M059J (cell line): ENCODE measurements around the gene IPCEF1. TPM values are rescaled to one million over a fixed set of nuclear protein-coding genes. Genes with fewer than 3 reads are reported as not detected.
"Not testable (repeated sequence)": the region's sequence is repeated elsewhere in the genome, so short reads cannot be mapped to it uniquely, and the experiment has no call there.

ENCODE experiments used
- DNase-seq: peaks from one replicate; pipeline ENCODE4 v3.0.0-alpha.2; 2012; ENCODE audit warnings: low read depth
- total RNA-seq: library from RNA; depleted of rRNA; stranded (reverse); fragments of >200 nt; shearing (Covaris generic); gene quantifications from 2 replicates; pipeline ENCODE4 v1.2.3, GENCODE V29; 2014

Gene IPCEF1
- total RNA-seq, 1 experiment from 2014 or later: 1.6 TPM

- DNase-seq: no peak
These were observed 133.3 kb downstream of the IPCEF1 start for GRCh38 chr6:154223296-154223695.

DNA sequence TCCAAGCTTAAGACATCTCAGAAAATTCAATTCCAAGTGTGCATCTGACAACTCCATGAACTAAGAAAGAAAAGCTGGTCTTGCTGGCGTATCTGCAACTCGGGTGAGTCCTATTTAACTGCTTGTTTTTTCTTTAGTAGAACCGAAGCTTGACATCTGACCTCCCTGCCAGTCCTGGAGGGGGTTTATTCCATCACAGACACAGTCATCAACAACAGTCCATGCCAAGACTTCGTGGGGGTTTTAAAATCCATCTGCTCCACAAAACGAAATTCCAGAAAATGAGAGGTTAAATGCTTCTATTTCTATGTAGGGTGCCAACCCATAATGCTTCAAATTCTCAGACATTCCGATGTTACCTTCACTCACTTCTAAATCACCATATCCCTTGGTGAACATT is 133.9 kb downstream of the IPCEF1 start:
- DNase-seq: peak; percentile 17

GRCh38 chr6:154219250-154219649 is 137.4 kb downstream of the IPCEF1 start:
- no peak for DNase-seq

DNA sequence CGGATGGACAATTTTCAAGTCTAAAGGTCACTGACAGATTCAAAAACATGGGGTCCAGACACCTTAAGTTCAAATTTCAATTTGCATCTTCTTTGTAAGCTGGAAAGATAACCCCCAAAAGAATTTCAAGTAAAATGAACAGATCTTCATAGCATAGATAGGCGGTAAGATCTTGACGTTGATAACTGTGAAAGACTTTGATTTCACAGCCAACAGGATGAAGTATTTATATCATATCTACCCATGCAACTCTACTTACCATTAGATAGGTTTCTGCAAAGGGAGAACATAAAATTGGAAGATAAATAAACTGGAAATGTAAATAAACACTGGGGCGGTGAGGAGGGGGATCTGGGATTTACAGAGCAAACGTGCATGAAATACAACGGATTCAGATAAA is 137.8 kb downstream of the IPCEF1 start:
- DNase-seq: no peak

GRCh38 chr6:154218301-154218700 is 138.3 kb downstream of the IPCEF1 start:
- DNase-seq: no peak

- no peak for DNase-seq
These were observed 142.8 kb downstream of the IPCEF1 start for GRCh38 chr6:154213782-154214181.

DNA sequence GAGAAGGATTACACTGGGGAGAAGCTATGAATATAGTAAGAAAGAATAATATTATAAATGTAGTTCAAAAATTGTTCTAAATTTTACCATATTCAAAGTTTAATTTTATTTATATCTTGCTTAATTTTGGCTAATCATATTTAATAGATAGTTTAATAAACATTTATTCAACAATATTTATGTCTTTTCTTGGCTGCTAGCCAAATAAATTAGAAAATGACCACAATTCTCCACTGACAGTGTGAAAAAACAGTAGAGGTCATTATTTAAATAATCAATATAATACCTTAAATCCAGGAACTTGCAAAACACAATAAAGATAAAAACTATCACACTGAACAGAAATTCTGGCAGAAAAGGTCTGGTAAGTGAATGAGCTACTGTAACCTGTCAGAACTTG is 145.9 kb downstream of the IPCEF1 start:
- no peak for DNase-seq

DNA sequence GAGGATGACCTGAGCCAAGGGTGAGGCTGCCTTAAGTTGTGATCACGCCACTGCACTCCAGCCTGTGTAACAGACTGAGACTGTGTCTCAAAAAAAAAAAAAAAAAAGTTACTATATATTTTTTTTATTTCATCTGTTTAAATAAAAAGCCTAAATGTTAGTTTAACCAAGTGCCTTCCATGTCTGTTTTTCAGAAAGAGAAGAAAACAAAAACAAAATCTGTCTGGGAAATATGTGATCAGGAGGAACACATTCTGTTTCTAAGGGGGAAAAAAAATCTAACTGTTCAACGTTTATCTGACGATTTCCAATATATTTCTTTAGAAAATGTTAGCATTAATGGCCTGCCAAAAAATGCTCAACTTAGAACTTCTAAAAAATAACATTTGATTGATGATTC is 147.0 kb downstream of the IPCEF1 start:
- DNase-seq: no peak

GRCh38 chr6:154206996-154207395 is 149.6 kb downstream of the IPCEF1 start:
- no peak for DNase-seq

DNA sequence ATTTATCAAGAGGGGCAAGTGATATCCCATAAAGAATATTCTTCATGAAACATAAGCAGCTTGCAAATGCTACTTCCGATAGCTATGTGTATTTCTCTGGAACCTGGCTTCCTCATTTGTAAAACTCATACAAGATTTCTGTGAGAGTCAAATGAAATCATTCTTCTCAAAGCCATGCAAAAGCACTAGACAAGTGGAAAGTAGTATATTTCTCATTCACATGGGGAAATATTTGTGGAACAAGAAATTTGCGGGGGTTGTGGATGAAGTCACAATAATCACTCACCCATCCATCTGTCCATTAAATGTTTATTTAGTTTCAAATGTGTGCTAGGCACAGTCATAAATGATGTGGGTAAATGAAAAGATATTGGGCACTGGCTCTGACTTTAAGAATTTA is 150.5 kb downstream of the IPCEF1 start:
- no peak for DNase-seq

GRCh38 chr6:154202958-154203357 is 153.6 kb downstream of the IPCEF1 start:
- DNase-seq: no peak

DNA sequence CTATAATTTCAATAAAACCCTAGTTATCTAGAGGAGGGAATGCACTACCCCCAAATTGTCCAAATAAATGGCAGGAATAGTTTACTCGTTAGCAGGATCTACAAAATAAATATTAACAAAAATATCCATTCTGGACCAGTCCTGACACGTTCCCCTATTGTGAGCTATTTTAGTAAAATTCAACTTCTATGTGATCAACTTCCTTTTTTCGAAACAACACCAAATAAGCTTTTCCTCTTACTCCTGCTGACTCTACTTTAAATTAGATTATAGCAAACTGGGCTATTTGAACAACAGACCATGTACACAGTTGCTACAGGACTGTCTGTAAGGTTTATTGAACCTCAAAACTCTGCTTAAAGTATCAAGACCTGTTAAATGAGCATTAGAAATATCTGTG is 154.3 kb downstream of the IPCEF1 start:
- DNase-seq: no peak

- DNase-seq: not testable (repeated sequence)
These were observed 154.9 kb downstream of the IPCEF1 start for GRCh38 chr6:154201688-154202087.

GRCh38 chr6:154197196-154197860 is 159.3 kb downstream of the IPCEF1 start:
- DNase-seq: peak; percentile 75

GRCh38 chr6:154196333-154196885 is 160.2 kb downstream of the IPCEF1 start:
- no peak for DNase-seq

GRCh38 chr6:154187714-154188113 is 168.9 kb downstream of the IPCEF1 start:
- no peak for DNase-seq

DNA sequence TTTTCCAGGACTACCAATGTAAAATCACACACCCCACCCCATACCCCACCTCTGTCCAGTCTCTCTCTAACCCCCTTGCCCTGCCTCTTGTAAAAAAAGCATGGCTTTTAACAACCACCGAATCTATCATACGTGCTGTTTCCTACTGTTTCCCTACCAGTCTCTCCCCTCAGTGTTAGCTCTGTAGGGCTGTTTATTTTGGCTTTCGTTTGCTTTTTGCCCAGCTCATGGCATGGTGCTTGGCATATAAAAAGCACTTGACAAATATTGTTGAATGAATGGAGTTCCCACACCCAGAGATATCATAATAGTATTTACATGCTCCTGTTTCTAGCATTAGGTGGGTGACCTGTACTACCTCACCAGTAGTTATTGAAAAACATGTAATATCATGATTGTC is 169.4 kb downstream of the IPCEF1 start:
- DNase-seq: no peak

DNA sequence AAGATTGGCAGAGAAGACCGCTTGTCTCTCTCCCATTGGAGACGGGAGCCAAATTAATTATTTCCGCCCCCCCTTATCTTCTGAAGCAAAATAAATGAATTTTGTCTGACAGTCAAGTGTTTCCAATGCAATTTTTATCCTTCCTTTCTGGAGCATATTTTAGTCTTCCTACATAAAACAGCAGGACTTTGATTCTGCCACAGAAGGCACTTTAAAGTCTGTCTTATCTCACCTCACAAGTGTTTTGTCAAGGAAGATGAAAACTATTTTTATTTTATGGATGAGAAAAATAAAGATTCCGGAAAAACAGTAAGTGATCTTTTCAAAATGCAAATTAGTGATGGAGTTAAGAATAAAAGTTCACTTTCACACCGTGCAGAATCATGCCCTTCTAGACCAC is 177.2 kb downstream of the IPCEF1 start:
- no peak for DNase-seq

GRCh38 chr6:154172393-154172792 is 184.2 kb downstream of the IPCEF1 start:
- not testable (repeated sequence) for DNase-seq

DNA sequence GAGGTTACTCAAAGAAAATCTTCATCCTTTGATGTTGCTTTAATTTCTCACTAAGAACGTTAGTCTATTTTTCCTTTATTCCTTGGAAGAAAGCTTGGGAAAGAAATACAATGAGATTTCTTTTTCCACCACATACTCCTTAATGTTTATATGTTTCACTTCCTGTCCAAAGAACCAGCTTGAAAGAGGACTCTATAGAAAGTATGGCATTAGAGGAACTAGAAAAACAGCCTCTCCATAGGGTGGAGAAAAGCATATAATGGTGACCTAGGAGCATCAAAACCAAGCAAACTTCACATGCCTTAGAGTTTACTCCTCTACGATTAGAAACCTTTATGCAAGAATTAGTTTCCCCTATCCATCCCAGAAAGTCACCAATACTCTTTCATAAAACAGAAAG is 186.5 kb downstream of the IPCEF1 start:
- DNase-seq: no peak

DNA sequence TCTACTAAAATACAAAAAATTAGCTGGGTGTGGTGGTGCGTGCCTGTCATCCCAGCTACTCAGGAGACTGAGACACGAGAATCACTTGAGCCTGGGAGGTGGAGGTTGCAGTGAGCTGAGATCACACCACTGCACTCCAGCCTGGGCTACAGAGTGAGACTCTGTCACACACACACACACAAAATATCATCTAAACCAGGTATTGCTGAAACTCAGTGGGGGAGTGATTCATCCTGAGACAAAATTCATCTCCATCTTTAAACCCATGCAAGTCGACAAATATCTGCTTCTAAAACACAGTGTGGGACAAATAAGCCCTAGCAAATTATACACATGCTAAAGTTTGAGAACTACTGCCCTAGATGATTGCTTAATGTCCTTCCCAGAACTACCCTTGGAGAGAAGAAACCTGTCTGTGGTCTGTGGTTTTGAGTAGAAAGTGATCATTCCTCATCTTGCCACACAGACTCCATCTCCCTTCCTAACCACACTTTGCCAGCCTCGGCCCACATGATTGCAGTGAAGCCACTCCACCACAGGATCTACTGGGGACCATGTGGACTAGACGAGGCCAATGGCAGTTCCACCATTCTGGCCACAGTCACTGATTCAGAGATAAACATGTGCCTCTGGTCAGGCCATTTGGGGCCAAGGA is 187.3 kb downstream of the IPCEF1 start:
- peak; percentile 79 for DNase-seq

- no peak for DNase-seq
These were observed 189.5 kb downstream of the IPCEF1 start for GRCh38 chr6:154167126-154167525.

- no peak for DNase-seq
These were observed 190.5 kb downstream of the IPCEF1 start for GRCh38 chr6:154166140-154166539.
